Muscle of back (tissue), 11 donors: ENCODE results near the gene CDKN3. TPM values are rescaled to one million over a fixed set of nuclear protein-coding genes. Genes with fewer than 3 reads are reported as not detected.
"Not testable (repeated sequence)": the region's sequence is repeated elsewhere in the genome, so short reads cannot be mapped to it uniquely, and the experiment has no call there.

Source experiments
- DNase-seq, 3 donors: peaks; one replicate each; pipeline versions ENCODE4 v3.0.0 to v3.0.0-alpha.2; 2013
- polyA plus RNA-seq, 10 donors: library from polyadenylated mRNA; unstranded; fragments of 120-200 nt; gene quantifications; one replicate each; pipeline ENCODE4 v1.2.1, GENCODE V29; 2013; ENCODE audit not compliant: insufficient read length in 10 of 10

CDKN3 gene
- polyA plus RNA-seq, 10 donors = 24.3 to 36.7 (median 30.5) TPM

GRCh38 chr14:54410215-54410614 lies 13.4 kb downstream of the CDKN3 start:
- DNase-seq = no peak

GRCh38 chr14:54411371-54411770 lies 14.6 kb downstream of the CDKN3 start:
- no peak for DNase-seq

GRCh38 chr14:54420478-54421142 lies 23.8 kb downstream of the CDKN3 start:
- peak in 1 of 3 donors; percentile 40 for DNase-seq

- no peak for DNase-seq
These were observed 27.2 kb downstream of the CDKN3 start for GRCh38 chr14:54423991-54424390.

DNA sequence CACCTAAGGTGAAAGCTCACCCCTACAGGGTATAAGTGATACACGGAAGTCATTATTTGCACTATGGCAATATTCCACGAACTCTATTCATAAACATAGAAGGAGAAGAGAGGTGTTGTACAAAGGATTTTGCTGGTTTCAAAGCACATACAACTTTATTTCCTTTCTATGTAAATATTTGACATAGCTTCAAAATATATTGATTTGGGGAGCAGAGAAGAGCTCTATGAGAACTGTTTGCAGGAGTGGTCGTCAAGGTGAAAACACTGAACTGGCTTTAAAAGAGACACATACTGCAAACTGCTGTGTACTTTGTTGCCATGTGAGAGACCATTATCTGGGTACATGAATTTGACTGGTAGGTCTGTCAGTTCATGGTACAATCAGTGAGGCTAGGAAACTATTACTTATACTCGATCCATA lies 27.7 kb downstream of the CDKN3 start:
- no peak for DNase-seq

DNA sequence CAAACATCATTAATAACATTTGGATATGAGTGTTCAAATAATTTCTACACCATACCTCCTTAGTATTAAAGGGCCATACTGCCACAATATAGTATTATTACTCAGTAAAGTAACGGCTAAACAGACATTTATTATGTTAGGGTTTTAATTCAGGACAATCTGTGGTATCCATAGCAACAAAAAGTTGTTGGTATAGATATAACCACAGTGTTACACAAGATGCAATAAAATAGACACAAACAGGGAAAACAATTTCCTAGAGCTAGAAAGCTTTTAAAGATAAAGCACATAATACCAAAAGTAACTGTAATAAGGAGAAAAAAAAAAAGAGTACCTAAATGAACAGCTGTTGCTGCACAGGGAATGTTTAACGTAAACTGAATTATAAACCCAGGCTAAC lies 28.3 kb downstream of the CDKN3 start:
- DNase-seq = no peak

DNA sequence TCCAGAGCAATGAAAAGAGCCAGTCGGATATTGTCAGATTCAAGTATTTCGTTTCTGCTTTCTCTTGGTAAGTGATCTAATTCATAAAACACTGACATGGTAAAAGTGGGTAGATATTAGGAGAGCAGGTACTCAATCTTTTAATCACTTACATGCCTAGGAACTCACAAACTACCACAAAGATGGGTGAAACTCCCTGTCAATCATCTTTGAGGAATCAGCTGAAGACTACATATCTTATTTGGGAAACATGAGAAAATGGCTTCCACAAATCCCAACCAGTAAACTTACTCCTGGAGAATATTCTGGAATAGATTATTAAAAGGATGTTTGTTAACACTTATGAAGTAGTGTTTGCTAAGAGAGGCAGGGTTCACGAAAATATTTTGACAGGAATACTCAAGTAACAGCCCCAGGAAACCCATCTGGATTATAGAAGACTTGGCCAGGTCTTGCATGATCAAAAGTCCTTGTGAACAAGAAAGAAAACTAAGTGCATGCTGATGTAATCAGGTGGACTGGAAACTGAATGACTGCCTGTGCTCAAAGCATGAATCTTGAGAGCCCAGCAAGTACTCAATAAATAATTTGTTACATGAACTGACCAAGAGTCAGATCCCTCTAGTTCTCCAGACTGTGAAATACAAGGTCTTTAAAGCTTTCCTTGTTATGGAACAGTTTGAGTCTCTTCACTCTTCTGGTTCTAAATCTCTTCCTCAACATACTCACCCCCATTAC lies 28.9 kb downstream of the CDKN3 start:
- no peak for DNase-seq

DNA sequence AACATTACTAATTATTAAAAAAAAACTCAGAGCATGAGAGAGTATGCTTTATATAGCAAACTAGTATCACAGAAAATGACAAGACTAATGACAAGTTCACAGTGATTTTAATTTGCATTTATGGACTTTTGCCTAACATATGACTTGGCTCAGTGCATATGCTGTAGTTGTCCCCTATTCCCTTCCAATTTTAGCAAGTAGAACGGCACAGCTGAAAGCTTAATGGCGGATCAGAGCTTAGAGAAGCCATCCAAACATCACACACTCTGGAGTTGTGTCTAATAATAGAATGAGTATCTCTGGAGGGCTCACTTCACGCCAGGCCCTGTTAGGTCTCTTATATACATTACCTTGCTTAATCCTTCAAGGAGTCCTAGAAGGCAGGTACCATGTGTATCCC lies 31.1 kb downstream of the CDKN3 start:
- peak in 1 of 3 donors; percentile 20 for DNase-seq

DNA sequence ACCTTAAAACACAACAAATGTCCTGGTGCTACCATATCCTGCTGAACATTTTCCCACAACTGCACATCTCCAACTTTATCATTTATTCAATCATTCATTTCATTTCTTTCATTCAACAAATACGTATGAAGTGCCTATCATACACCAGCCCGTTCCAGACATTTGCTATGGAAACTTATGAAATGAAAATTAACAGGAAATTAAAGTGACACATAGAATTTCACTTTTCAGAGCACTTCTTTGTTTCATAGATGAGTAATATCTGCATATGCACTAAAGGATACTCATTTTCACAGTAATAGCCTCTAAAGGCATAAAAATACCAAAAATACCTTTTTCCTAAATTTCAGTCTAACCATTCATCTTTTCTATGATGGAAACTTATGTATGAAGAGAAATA lies 31.7 kb downstream of the CDKN3 start:
- DNase-seq = no peak

- peak in 1 of 3 donors; percentile 15 for DNase-seq
These were observed 38.7 kb downstream of the CDKN3 start for GRCh38 chr14:54435500-54435981.

GRCh38 chr14:54437954-54438353 lies 41.1 kb downstream of the CDKN3 start:
- not testable (repeated sequence) for DNase-seq

- no peak for DNase-seq
These were observed 41.9 kb downstream of the CDKN3 start for GRCh38 chr14:54438703-54439102.

DNA sequence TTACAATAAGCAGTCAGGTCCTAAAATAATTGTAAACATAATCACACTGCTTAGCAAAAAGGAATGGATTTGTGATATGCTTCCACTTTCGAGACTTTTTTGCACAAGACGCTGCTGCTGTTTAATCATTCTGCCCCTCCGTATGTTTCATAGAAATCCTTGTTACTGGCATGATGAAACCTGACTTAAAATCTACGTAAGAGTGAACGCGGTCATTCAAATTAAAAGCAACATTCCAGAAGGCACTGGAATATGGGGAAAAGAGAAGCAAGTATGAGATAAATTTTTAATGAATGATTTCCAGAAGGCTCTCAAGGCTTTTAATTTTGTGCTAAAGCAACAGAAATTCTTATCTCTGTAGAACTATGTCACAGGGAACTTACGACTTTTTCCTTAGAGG lies 43.2 kb downstream of the CDKN3 start:
- no peak for DNase-seq

GRCh38 chr14:54440476-54440872 lies 43.7 kb downstream of the CDKN3 start:
- peak in 1 of 3 donors; percentile 8 for DNase-seq

DNA sequence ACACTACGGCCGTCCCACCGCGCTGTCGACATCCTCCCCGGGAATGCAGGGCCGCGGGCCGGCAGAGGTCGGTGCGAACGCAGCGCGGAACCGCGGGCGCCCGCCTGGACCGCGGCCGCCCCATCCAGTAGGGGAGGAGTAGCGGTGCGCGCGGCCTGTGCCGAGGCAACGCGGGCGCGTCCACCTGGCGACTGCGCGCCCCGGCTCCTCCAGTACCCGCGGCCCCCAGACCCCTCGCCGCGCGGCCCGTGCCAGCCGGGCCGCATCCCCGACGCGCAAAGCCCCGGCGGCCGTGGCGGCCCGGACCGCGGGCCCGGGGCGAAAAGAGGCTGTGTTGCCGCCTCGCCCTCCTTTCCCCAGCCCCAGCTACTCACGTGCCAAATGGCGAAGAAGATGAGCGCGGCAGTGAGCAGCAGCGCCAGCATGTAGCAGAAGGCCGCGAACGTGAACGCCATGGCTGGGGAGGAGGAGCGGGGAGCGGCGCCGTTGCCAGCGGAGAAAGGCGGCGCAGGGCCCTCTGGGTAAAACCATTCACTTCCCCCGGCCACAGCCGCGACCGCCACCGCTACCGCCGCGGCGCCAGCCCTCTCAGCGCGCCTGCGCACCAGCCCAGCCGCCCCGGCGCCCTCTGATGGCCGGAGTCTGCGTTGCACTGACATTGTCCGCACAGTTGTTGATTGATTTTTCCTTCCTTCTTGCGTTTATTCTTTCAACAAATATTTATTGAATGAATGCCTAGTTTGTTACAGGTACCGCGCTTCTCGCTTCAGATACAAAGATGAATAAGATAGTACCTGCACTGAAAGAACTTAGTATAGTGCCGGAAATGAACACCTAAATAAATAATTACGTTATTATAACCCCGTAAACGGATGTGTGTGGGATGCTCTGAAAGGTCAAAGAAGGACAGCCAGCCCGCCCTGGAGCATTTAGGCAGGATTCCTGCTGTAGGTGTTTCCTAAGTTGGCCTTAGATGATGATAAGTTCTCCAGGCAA lies 44.4 kb downstream of the CDKN3 start, which contains the start of gene CNIH1:
CNIH1 (minus strand) TSS at position 502 of the 996 bp plus-strand sequence; CDS start at position 455, 47 bp downstream.
- DNase-seq = peak; percentile 93 to 98 (median 96)

DNA sequence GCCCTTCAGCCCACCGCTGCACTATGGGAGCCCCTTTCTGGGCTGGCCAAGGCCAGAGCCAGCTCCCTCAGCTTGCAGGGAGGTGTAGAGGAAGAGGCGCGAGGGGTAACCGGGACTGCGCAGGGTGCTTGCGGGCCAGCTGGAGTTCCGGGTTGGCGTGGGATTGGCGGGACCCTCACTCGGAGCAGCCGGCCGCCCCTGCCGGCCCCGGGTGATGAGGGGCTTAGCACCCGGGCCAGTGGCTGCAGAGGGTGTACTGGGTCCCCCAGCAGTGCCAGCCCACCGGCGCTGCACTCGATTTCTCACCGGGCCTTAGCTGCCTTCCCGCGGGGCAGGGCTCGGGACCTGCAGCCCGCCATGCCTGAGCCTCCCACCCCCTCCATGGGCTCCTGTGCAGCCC lies 46.2 kb downstream of the CDKN3 start:
- not testable (repeated sequence) for DNase-seq

DNA sequence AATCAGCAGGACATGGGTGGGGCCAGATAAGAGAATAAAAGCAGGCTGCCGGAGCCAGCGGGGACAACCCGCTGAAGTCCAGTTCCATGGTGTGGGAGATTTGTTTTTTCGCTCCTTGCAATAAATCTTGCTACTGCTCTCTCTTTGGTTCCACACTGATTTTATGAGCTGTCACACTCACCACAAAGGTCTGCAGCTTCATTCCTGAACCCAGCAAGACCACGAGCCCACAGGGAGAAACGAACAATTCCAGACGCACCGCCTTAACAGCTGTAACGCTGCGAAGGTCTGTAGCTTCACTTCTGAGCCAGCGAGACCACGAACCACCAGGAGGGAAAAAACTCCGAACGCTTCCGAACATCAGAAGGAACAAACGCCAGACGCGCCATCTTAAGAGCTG lies 47.2 kb downstream of the CDKN3 start:
- peak in 2 of 3 donors; percentile 18 to 60 for DNase-seq

GRCh38 chr14:54444681-54445080 lies 47.9 kb downstream of the CDKN3 start:
- DNase-seq = peak in 2 of 3 donors; percentile 33 to 59

GRCh38 chr14:54446161-54446693 lies 49.4 kb downstream of the CDKN3 start:
- DNase-seq = peak in 1 of 3 donors; percentile 19

- DNase-seq = peak in 1 of 3 donors; percentile 14
These were observed 50.5 kb downstream of the CDKN3 start for GRCh38 chr14:54447231-54447692.

- DNase-seq = peak in 1 of 3 donors; percentile 24
These were observed 53.7 kb downstream of the CDKN3 start for GRCh38 chr14:54450535-54450934.
